NCI-H1105 treated with DMSO at 0.1 percent for 48 hours (cell line): Measurements from ENCODE around the gene PLRG1.

Experiments
- DNase-seq: peaks from one replicate; lab custom pipeline; 2025; lab: John Stamatoyannopoulos, UW

The PLRG1 gene

GRCh38 chr4:154517591-154517990 is 32.6 kb downstream of the PLRG1 start:
- no peak for DNase-seq

DNA sequence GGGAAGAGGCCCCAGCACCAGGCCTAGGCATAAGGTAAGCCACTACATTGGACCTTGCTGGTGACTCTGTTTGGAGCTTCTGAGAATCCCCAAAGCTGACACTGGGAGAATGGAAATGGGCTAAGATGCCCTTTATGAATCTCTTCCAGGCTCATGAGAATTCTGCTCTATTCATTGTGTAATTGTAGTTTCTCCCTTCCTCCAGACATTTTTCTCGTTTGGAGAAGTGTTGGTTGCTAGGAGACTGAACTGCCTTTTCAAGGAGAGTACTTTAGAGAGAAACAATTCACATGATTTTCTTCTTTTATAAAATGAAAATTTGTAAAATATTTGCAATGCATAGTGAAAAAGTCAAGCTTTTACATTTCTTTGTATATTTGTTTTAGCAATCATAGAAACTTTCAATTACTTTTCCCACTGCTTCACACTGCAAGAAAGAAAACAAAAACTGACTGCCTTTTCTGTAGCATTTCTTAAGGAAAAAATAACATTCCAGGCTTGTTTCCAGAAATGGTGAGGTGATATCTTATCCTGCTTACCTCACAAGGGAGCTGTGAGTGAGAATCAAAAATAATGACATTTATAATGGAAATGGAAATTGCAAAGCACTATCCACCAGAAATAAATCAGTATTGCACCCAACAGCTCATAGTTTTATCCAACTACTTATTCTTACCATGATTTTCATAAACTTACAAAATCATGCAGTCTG is 33.7 kb downstream of the PLRG1 start:
- no peak for DNase-seq

GRCh38 chr4:154511981-154512380 is 38.2 kb downstream of the PLRG1 start:
- DNase-seq = no peak

DNA sequence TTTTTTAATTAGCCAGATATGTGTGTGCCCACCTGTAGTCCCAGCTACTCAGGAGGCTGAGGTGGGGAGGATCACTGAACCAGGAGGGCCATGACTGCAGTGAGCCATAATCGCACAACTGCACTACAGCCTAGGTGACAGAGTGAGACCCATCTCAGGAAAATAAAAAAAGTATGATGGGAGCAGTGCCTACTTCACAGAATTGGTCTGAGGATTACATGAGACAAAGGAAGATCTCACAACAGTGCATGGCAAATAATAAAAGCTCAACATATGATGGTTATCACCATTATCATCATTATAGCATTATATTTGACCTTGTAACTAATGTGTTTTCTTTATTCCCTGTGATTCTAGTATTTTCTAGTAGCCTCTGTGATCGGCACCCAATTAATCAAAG is 38.7 kb downstream of the PLRG1 start:
- DNase-seq = no peak

GRCh38 chr4:154507156-154507555 is 43.0 kb downstream of the PLRG1 start:
- no peak for DNase-seq

GRCh38 chr4:154506253-154506652 is 43.9 kb downstream of the PLRG1 start:
- peak; percentile 19 for DNase-seq

DNA sequence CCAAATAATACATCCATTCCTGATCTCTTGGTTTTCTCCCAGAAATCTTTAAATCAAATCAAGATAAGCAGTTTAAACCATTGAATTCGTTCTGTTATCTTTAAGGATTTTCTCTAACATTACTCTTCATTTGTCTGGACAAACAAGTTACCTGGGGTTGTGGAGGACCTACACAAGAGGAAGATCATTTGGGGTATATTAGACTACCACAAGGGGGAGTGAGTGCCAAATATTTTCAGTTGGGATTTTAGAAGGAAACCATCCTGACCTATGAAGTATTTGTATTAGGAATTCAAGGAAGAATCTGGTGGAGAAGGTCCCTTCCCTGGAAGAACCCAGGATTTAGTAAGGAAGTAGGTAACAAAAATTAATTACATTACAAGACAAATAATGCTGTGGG is 46.6 kb downstream of the PLRG1 start:
- DNase-seq = peak; percentile 37

GRCh38 chr4:154502111-154502510 is 48.1 kb downstream of the PLRG1 start:
- no peak for DNase-seq

DNA sequence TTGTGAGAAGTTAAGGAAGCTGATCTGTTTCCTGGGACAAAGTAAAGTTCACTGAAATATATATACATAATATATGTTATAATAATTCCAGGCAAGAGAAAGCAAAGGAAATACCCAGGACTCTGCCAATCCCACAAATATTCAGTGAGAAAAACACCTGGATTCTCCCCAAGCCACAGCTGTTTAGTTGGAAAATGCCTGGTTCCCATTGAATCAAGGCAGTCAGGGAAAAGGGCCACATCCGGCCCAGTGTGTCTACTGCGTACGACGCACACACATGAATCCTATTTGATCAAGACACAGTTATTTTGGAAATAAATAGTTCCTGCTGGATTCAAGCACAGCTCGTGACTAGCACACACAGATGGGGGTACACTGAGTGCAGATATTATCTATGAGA is 52.3 kb downstream of the PLRG1 start:
- DNase-seq = no peak

GRCh38 chr4:154495867-154496266 is 54.3 kb downstream of the PLRG1 start:
- no peak for DNase-seq

- no peak for DNase-seq
These were observed 57.9 kb downstream of the PLRG1 start for GRCh38 chr4:154492288-154492687.

DNA sequence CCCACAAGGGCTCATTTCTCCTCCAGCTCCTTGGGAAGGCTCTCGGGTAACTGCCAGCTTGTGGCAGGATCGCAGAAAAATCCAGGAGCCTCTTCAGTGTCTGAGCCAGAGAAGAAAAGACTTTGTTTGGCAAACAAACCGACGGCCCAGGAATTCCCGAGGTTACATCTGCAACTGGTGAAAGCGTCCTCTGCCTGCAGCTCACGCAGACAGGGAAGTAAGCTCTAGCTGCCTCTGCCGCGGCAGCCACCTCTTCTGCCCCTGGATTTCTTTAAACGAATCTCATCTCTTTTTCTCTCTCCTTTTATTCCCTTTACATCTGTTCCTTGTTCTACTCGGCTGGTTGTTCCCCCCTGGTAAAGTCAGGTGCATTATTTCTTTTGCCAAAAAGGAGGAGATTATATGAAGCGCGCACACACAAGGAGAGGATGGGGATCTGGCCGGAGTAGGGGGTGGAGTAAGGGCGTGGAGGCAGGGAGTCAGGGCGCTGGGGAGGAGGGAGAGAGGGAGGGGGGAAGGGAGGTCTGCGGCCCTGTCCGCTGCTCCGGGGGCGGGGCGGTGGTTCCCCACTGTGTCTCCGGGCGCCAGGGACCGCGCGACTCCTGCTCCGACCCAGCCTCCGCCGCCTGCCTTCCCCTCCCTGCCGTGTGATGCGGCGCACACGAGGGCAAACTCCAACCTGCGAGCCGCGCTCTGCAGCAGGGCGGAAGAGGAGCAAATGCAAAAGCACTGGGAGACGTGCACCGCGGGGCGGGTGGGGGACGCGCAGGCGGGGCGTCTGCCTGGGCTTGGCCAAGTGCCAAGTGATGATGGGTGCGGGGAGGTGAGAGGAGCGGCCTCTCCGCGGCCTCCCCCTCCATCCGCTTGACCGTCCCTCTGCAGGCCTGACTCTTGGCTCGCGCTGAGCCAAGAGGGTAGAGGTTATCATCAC is 58.6 kb downstream of the PLRG1 start, which contains the start of gene DCHS2:
Gene DCHS2 (minus strand): TSS at position 459 of the 931 bp plus-strand sequence. CDS start 444 bp downstream, at position 15.
- DNase-seq = peak; percentile 44

GRCh38 chr4:154490583-154491340 is 59.4 kb downstream of the PLRG1 start:
- no peak for DNase-seq

DNA sequence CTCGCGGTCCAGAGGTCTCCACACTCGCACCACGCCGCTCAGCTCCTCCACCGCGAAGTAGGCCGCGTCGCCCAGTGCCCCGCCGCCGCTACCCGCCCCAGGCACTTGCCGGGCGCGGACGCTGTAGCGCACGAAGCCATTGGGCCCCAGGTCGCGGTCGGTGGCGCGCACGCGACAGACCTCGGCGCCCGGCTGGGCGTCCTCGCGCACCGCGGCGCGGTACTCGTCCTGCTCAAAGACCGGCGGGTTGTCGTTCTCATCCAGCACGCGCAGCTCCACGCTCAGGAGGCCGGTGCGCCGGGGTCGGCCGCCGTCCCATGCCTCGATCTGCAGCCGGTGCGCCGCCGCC is 60.0 kb downstream of the PLRG1 start:
- DNase-seq = no peak

DNA sequence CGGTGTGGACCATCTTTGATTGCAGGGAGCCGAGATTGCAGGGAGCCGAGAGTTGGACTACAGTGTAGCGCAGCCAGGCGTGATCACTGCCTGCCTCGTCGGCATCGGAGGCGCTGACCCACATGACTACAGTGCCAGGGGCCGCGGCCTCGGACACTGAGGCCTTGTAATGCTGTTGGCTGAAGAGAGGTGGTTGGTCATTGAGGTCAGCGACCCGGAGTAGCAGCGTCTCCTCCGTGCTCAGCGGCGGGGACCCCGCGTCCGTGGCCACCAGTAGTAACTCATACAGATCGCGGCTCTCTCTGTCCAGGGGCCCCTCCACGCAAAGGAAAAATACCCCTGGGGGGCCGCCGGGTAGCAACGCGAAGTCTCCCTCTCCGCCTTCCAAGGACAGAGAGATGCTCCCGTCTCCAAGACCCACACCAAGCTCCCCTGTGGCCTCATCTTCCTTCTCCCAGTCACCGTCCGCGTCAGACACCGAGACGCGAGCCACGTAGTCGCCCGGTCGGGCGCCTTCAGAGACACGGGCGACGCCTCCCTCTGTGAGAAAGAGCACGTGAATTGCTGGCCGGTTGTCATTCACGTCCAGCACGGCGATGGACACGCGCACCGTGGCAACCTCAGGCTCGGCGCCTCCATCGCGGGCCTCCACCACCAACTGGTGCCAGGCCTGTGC is 60.5 kb downstream of the PLRG1 start:
- DNase-seq = no peak

DNA sequence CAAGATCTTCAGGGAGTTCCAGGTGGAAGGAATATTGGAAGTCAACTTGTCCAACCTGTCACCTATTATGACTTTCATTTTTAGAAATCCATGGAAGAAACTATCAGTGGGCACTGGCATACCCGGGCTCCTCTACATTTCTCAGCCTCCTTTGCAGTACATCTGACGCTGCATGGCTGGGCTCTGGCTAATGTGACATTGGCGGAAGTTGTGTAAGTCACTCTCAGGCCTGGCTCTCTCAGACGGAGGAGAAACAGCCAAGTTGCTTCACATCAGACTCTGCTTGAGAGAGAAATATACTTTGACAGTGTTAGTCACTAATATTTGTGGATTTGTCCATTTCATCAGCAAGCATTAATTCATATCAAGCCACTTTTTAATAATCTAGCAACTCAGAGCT is 63.1 kb downstream of the PLRG1 start:
- DNase-seq = no peak

DNA sequence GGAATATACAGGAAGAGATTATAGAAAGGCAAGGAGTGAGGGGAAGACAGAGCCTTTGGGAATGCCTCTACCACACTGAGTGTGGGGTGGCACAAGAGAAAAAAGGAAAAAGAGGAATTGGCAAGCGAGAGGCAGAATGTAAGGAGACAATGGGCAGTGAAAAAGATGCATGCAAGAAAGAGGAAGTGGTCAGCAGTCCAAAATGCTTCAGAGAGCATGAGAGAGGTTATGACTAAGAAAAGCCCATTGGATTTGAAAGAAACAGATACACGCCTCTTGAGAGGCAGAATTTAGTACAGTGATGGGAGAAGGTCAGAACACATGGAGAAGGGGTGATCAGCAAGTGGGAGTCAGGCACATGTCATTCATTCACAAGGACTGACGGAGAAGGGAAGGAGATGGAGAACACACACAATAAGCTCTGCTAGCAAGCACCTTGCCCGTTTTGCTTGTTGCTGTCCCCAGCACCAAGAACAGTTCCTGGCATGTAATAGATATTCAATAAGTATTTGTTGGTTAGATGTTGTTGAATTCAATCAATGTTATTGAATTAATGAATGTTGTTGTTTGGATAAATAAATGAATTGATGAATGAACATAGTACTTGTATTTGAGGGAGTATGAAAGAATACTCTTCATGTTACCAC is 65.0 kb downstream of the PLRG1 start:
- DNase-seq = no peak
